ENCODE measurements around the gene DCAF5.

GRCh38 chr14:69055125-69055524 lies 97.8 kb downstream of the DCAF5 start:
- TF ChIP-seq CTCF (IDR thresholded peaks at IDR 0.05) (no peak), POLR2AphosphoS5 (IDR thresholded peaks at IDR 0.05) (no peak), POLR2A (IDR thresholded peaks at IDR 0.05) (no peak), EP300 (IDR thresholded peaks at IDR 0.05) (no peak)
